ENCODE results near the gene ASPM.

DNA sequence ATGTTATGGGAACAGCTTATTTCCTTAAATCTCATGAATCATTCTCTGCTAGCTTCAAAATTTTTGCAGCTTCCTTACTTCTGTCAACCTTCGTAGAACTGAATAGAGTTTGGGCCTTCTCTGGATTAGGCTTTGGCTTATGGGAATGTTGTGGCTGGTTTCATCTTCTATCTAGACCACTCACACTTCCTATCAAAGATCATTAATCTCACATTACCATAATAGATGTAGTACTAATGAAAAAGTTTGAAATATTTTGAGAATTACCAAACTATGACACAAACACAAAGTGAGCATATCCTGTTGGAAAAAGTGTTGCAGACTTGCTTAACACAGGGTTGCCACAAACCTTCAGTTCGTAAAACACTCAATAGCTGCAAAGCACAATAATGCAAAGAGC lies 30.3 kb downstream of the ASPM start:
- TF ChIP-seq FOXA1 (IDR thresholded peaks at IDR 0.05) (no peak), REST (IDR thresholded peaks at IDR 0.05) (no peak)
- TF ChIP-seq, protein P1, sequence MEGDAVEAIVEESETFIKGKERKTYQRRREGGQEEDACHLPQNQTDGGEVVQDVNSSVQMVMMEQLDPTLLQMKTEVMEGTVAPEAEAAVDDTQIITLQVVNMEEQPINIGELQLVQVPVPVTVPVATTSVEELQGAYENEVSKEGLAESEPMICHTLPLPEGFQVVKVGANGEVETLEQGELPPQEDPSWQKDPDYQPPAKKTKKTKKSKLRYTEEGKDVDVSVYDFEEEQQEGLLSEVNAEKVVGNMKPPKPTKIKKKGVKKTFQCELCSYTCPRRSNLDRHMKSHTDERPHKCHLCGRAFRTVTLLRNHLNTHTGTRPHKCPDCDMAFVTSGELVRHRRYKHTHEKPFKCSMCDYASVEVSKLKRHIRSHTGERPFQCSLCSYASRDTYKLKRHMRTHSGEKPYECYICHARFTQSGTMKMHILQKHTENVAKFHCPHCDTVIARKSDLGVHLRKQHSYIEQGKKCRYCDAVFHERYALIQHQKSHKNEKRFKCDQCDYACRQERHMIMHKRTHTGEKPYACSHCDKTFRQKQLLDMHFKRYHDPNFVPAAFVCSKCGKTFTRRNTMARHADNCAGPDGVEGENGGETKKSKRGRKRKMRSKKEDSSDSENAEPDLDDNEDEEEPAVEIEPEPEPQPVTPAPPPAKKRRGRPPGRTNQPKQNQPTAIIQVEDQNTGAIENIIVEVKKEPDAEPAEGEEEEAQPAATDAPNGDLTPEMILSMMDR (IDR thresholded peaks at IDR 0.05; ENCODE audit: low read depth, low read length, missing input control), result no peak
